GM10248 (cell line): ENCODE data around the gene DGKG.

Source experiments
- CTCF ChIA-PET: fragments of 300-600 bp; sonication (Branson Sonifier 250); formaldehyde crosslinking; extraction: SDS; loops from one replicate; lab custom pipeline; 2021; ENCODE audit warnings: antibody characterized with exemption; lab: Yijun Ruan, JAX
- POLR2A ChIA-PET: fragments of 350-650 bp; sonication (Branson Sonifier 250); formaldehyde crosslinking; extraction: SDS; loops from one replicate; lab custom pipeline; 2020; ENCODE audit warnings: antibody characterized with exemption; lab: Yijun Ruan, JAX
- DNase-seq: peaks from one replicate; pipeline ENCODE4 v3.0.0; 2012; ENCODE audit errors: extremely low spot score
- CTCF ChIP-seq: IDR thresholded peaks from 2 replicates; pipeline ENCODE4 v1.5.1; 2012; ENCODE audit warnings: mild to moderate bottlenecking, low read depth; ENCODE audit errors: extremely low read depth, missing control alignments, control extremely low read depth

DGKG gene

GRCh38 chr3:186226482-186226881, 135.6 kb downstream of the DGKG start:
- DNase-seq: no peak
- POLR2A ChIA-PET: interaction anchor here (0.7 to 0.8 kb wide), 2 partner anchors 74 to 640 kb away, joined by 3 to 6 read pairs; partner anchors contain the start of gene SENP2
- TF ChIP-seq CTCF: no peak
- CTCF ChIA-PET: interaction anchor here (0.7 to 3.0 kb wide), 7 partner anchors 11 to 390 kb away, joined by 3 to 9 read pairs (median 4); no protein-coding TSS in a partner anchor

GRCh38 chr3:186225603-186226002, 136.4 kb downstream of the DGKG start:
- POLR2A ChIA-PET: interaction anchor here (0.6 to 0.8 kb wide), 2 partner anchors 118 to 640 kb away, joined by 3 read pairs; partner anchors contain the start of gene SENP2
- CTCF ChIA-PET: interaction anchor here (0.8 to 3.0 kb wide), 9 partner anchors 10 to 391 kb away, joined by 3 to 9 read pairs (median 4); no protein-coding TSS in a partner anchor
- peak; percentile 40 for DNase-seq
- no peak for TF ChIP-seq CTCF

GRCh38 chr3:186224041-186224610, 137.9 kb downstream of the DGKG start:
- no peak for TF ChIP-seq CTCF
- no peak for DNase-seq
- ChIA-PET POLR2A (no interaction called here), CTCF (interaction anchor here (1.1 to 3.0 kb wide), 5 partner anchors 15 to 316 kb away, joined by 3 to 9 read pairs (median 4); no protein-coding TSS in a partner anchor)

GRCh38 chr3:186223476-186223875, 138.6 kb downstream of the DGKG start:
- DNase-seq: no peak
- ChIA-PET CTCF (interaction anchor here (1.1 to 3.0 kb wide), 3 partner anchors 14 to 36 kb away, joined by 3 to 9 read pairs (median 3); no protein-coding TSS in a partner anchor), POLR2A (no interaction called here)
- TF ChIP-seq CTCF: no peak

GRCh38 chr3:186221760-186222378, 140.2 kb downstream of the DGKG start:
- DNase-seq: no peak
- TF ChIP-seq CTCF: no peak
- POLR2A ChIA-PET: no interaction called here
- CTCF ChIA-PET: interaction anchor here (1.3 to 4.4 kb wide), 5 partner anchors 10 to 117 kb away, joined by 3 to 16 read pairs (median 6); no protein-coding TSS in a partner anchor

- no peak for DNase-seq
- CTCF ChIA-PET: interaction anchor here (1.3 to 4.4 kb wide), 6 partner anchors 9 to 117 kb away, joined by 3 to 16 read pairs (median 5); no protein-coding TSS in a partner anchor
Measured at GRCh38 chr3:186220911-186221645, 141.0 kb downstream of the DGKG start.

More at GRCh38 chr3:186220911-186221645, 141.0 kb downstream of the DGKG start:
- POLR2A ChIA-PET: no interaction called here
- no peak for TF ChIP-seq CTCF
